Keratinocyte (primary cell): ENCODE measurements around the gene CLSTN1. TPM values are rescaled to one million over a fixed set of nuclear protein-coding genes. Genes with fewer than 3 reads are reported as not detected.

Experiments
- DNase-seq: peaks from one replicate; pipeline ENCODE4 v3.0.0-alpha.2; 2011; ENCODE audit warnings: low read depth, missing footprints, low spot score
- FAIRE-seq: peaks from 2 replicates; lab custom pipeline; 2011; peaks lifted over from hg19 to GRCh38; lab: Jason Lieb, UNC
- H2AFZ ChIP-seq: 2 replicates; pipeline ENCODE4 v1.6.0; 2012; ENCODE audit warnings: low read length, control low read depth, inconsistent platforms; ENCODE audit not compliant: control insufficient read depth
- H3K27ac ChIP-seq: 2 replicates; pipeline ENCODE4 v1.5.1; 2011; ENCODE audit warnings: low read length; ENCODE audit not compliant: control insufficient read depth, insufficient read depth
- H3K27me3 ChIP-seq: 3 replicates; pipeline ENCODE4 v1.6.0; 2011; ENCODE audit warnings: low read length; ENCODE audit not compliant: control insufficient read depth, insufficient read depth; ENCODE audit errors: extremely low read depth
- H3K36me3 ChIP-seq, 2 experiments: 2 replicates in 1 of 2; 3 replicates in 1 of 2; pipeline ENCODE4 v1.5.1; 2011; ENCODE audit warnings: low read length in 2 of 2, mild to moderate bottlenecking in 1 of 2; ENCODE audit not compliant: control insufficient read depth in 2 of 2, insufficient read depth in 2 of 2; ENCODE audit errors: extremely low read depth in 1 of 2
- H3K4me1 ChIP-seq: 3 replicates; pipeline ENCODE4 v1.5.1; 2011; ENCODE audit warnings: low read length; ENCODE audit not compliant: control insufficient read depth, insufficient read depth; ENCODE audit errors: extremely low read depth
- H3K4me2 ChIP-seq: 3 replicates; pipeline ENCODE4 v1.6.0; 2011; ENCODE audit warnings: low read depth, low read length; ENCODE audit not compliant: control insufficient read depth, insufficient read depth; ENCODE audit errors: extremely low read depth
- H3K4me3 ChIP-seq, 3 experiments: fragments of 200-600 bp in 1 of 3; sonication (generic) in 1 of 3; 2 replicates in 2 of 3; 3 replicates in 1 of 3; pipeline ENCODE4 v1.5.1; 2011 to 2016; ENCODE audit warnings: low read length in 3 of 3, mild to moderate bottlenecking in 3 of 3, control low read depth in 2 of 3, inconsistent platforms in 1 of 3, low read depth in 1 of 3, mixed read lengths in 1 of 3, mixed run types in 1 of 3, moderate library complexity in 1 of 3; ENCODE audit not compliant: control insufficient read depth in 2 of 3, insufficient read depth in 2 of 3; ENCODE audit errors: extremely low read depth in 1 of 3
- H3K79me2 ChIP-seq: 2 replicates; pipeline ENCODE4 v1.6.0; 2012; ENCODE audit warnings: low read length; ENCODE audit not compliant: control insufficient read depth, insufficient read depth
- H3K9ac ChIP-seq: 3 replicates; pipeline ENCODE4 v1.6.0; 2011; ENCODE audit warnings: low read length; ENCODE audit not compliant: control insufficient read depth, insufficient read depth; ENCODE audit errors: extremely low read depth
- H3K9me1 ChIP-seq: 3 replicates; pipeline ENCODE4 v1.6.0; 2011; ENCODE audit warnings: low read length; ENCODE audit not compliant: control insufficient read depth, insufficient read depth; ENCODE audit errors: extremely low read depth
- H3K9me3 ChIP-seq: 2 replicates; pipeline ENCODE4 v1.5.1; 2012; ENCODE audit warnings: low read depth, low read length; ENCODE audit not compliant: control insufficient read depth
- H4K20me1 ChIP-seq: 3 replicates; pipeline ENCODE4 v1.6.0; 2011; ENCODE audit warnings: low read length; ENCODE audit not compliant: control insufficient read depth, insufficient read depth; ENCODE audit errors: extremely low read depth
- EZH2 ChIP-seq: IDR thresholded peaks from one replicate; pipeline ENCODE4 v1.6.1; 2012; ENCODE audit warnings: inconsistent platforms, mild to moderate bottlenecking, low read length, moderate library complexity
- dilution Hi-C: fragments of 300-500 bp; cut with MboI; formaldehyde crosslinking; loops from one replicate; pipeline ENCODE4 v1.7.0; 2020; ENCODE audit warnings: low sequenced_read_pairs; ENCODE audit not compliant: extremely low pct_ligation_motif_present
- polyA plus RNA-seq, 5 experiments: library from polyadenylated mRNA; depleted of rRNA in 3 of 5; stranded (reverse) in 3 of 5; stranded (forward) in 1 of 5; unstranded in 1 of 5; fragments of >200 nt; gene quantifications; 1 replicate in 1 of 5; 2 replicates in 3 of 5; 3 replicates in 1 of 5; pipeline versions ENCODE4 v1.2.1 to v1.2.3, GENCODE V29; 2011 to 2012; ENCODE audit warnings: missing spikeins in 2 of 5, low read depth in 1 of 5, low replicate concordance in 1 of 5
- TF ChIP-seq, protein P1 (sequence below), 3 experiments: IDR thresholded peaks in 1 of 3; conservative IDR thresholded peaks in 1 of 3; optimal IDR thresholded peaks in 1 of 3; 2 replicates in 2 of 3; 3 replicates in 1 of 3; pipeline versions ENCODE3 to v1.5.1; 2011; ENCODE audit warnings: low read length in 3 of 3, mild to moderate bottlenecking in 3 of 3, moderate library complexity in 2 of 3, control low read depth in 1 of 3, inconsistent platforms in 1 of 3; ENCODE audit not compliant: insufficient read depth in 2 of 3; ENCODE audit errors: extremely low read depth in 1 of 3

The CLSTN1 gene
- polyA plus RNA-seq, 1 donor (not counting 4 experiments of a cell fraction or from before 2014, with no cell fraction given), result 90.3 TPM

DNA sequence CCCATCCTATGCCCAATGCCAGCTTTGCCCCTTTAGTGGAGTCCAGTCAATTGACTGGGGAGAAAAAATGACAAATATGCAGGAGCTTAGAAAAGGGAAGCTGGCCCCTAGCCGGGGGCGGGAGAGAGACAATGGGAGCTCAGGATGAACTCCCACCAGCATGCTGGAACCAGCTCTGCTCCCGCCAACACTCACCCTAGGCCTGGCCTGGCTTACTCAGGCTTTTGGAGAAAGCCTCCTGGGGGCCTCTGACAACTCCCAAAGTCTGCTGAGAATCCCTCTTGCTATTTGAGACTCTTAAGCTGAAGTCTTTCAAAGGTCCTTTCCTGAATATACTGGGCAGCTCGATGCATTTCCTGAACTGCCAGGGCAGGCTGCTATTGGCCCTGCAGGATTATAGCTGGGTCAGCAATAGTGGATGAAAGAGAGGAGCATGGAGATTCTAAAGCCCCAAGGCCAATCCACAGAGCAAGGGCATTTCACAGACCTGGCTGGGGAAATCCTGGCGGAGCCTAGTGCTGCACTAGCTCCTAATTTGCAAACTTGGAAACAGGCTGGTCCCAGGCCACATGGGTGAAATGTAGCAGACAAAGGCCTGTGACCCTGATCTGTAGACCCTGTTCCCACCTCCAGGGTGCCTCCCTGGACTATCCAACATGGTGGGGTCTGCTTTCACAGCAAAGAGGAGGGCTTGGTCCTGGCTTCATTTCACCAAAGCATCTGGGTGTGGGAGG lies 35.7 kb upstream of the CLSTN1 start:
- H3K79me2 ChIP-seq, result no peaks in the 10 kb centered on the region
- H3K9ac ChIP-seq, result no peak overlapping the region
- no peak for FAIRE-seq
- TF ChIP-seq EZH2, result no peak
- TF ChIP-seq, protein P1, sequence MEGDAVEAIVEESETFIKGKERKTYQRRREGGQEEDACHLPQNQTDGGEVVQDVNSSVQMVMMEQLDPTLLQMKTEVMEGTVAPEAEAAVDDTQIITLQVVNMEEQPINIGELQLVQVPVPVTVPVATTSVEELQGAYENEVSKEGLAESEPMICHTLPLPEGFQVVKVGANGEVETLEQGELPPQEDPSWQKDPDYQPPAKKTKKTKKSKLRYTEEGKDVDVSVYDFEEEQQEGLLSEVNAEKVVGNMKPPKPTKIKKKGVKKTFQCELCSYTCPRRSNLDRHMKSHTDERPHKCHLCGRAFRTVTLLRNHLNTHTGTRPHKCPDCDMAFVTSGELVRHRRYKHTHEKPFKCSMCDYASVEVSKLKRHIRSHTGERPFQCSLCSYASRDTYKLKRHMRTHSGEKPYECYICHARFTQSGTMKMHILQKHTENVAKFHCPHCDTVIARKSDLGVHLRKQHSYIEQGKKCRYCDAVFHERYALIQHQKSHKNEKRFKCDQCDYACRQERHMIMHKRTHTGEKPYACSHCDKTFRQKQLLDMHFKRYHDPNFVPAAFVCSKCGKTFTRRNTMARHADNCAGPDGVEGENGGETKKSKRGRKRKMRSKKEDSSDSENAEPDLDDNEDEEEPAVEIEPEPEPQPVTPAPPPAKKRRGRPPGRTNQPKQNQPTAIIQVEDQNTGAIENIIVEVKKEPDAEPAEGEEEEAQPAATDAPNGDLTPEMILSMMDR (optimal IDR thresholded peaks at IDR 0.05 in 1 of 3, IDR thresholded peaks at IDR 0.05 in 1 of 3, conservative IDR thresholded peaks at IDR 0.05 in 1 of 3; ENCODE audit: extremely low read depth in 1 of 3, insufficient read depth in 2 of 3, low read length in 3 of 3), result no peak
- no peak overlapping the region for H3K4me3 ChIP-seq
- H3K27ac ChIP-seq, result no peak overlapping the region
- no peak overlapping the region for H3K4me2 ChIP-seq
- H2AFZ ChIP-seq, result no peak overlapping the region
- no peaks in the 10 kb centered on the region for H3K9me3 ChIP-seq
- no peak for DNase-seq
- no peaks in the 10 kb centered on the region for H3K4me1 ChIP-seq
- peaks cover 17 to 24% of the 10 kb centered on the region in 2 experiments for H3K36me3 ChIP-seq
- H3K9me1 ChIP-seq, result no peaks in the 10 kb centered on the region
- dilution Hi-C loops, result no loop called here
- no peaks in the 10 kb centered on the region for H4K20me1 ChIP-seq
- no peaks in the 10 kb centered on the region for H3K27me3 ChIP-seq

DNA sequence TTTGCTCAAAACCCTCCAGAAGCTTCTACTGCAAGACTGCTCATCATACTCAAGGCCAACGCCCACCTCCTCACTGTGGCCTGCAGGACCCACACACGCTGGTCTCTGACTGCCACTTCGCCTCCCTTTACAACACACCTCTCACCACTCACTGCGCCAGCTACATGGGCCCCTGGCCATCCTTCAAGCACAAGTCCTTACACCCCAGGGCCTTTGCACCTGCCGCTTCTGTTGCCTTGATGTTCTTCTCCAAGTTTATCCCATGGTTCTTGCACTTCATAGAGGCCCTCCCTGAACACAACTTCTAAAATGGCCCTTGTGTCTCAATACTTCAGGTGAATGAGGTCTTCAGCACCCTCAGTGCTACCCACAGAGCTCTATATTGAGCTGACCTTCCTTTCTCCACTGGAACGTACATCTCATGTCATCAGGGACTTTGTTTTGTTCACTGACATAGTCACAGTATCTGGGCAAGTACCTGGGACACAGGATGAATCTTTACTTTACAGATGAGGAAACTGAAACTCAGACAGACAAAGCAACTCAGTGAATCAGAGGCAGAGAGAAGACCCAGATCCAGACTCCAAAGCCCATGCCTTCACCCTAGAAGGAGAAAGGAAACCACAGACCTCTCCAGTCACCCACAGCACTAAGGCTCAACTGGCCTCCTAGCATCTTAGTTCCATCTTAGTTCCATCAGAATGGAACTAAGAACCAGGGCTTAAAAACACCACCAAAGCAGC lies 34.7 kb upstream of the CLSTN1 start:
- dilution Hi-C loops, result no loop called here
- no peak for TF ChIP-seq EZH2
- TF ChIP-seq, protein P1 (optimal IDR thresholded peaks at IDR 0.05 in 1 of 3, IDR thresholded peaks at IDR 0.05 in 1 of 3, conservative IDR thresholded peaks at IDR 0.05 in 1 of 3; ENCODE audit: extremely low read depth in 1 of 3, insufficient read depth in 2 of 3, low read length in 3 of 3), result no peak
- Histone ChIP-seq H3K27me3 (no peaks in the 10 kb centered on the region), H3K9ac (no peak overlapping the region), H3K4me2 (no peak overlapping the region), H3K4me3 (no peak overlapping the region), H3K79me2 (no peaks in the 10 kb centered on the region), H3K9me1 (no peaks in the 10 kb centered on the region), H3K27ac (no peak overlapping the region), H2AFZ (no peak overlapping the region), H3K9me3 (no peaks in the 10 kb centered on the region), H4K20me1 (no peaks in the 10 kb centered on the region), H3K4me1 (no peaks in the 10 kb centered on the region), H3K36me3 (peaks cover 17 to 25% of the 10 kb centered on the region in 2 experiments)
- no peak for DNase-seq
- FAIRE-seq, result no peak
